GM20431 (cell line): ENCODE results near the gene VAPB.

ENCODE experiments used
- in situ Hi-C: fragments of 300-500 bp; cut with MseI, MboI; formaldehyde crosslinking; loops from one replicate; pipeline ENCODE4 v1.15.0; 2020; ENCODE audit warnings: low sequenced_read_pairs; ENCODE audit not compliant: unreplicated experiment

VAPB gene

GRCh38 chr20:58377017-58377416 is 12.0 kb upstream of the VAPB start:
- in situ Hi-C loops, result no loop called here

GRCh38 chr20:58377766-58378401 is 11.1 kb upstream of the VAPB start:
- in situ Hi-C loops, result no loop called here

GRCh38 chr20:58378704-58379103 is 10.3 kb upstream of the VAPB start:
- in situ Hi-C loops, result no loop called here

GRCh38 chr20:58381627-58382026 is 7.4 kb upstream of the VAPB start:
- in situ Hi-C loops, result no loop called here

- in situ Hi-C loops, result no loop called here
These were observed 6.9 kb upstream of the VAPB start for GRCh38 chr20:58382096-58382495.

- in situ Hi-C loops, result no loop called here
These were observed 4.2 kb upstream of the VAPB start for GRCh38 chr20:58384821-58385220.

GRCh38 chr20:58388028-58388601 is 914 bp upstream of the VAPB start:
- in situ Hi-C loops, result no loop called here

- in situ Hi-C loops, result no loop called here
These were observed 417 bp downstream of the VAPB start for GRCh38 chr20:58389324-58389967.

- in situ Hi-C loops, result no loop called here
These were observed 1.1 kb downstream of the VAPB start for GRCh38 chr20:58389968-58390658.

GRCh38 chr20:58390659-58391035 is 1.6 kb downstream of the VAPB start:
- in situ Hi-C loops, result no loop called here

- in situ Hi-C loops, result no loop called here
These were observed 3.3 kb downstream of the VAPB start for GRCh38 chr20:58392286-58392685.

- in situ Hi-C loops, result no loop called here
These were observed 4.3 kb downstream of the VAPB start for GRCh38 chr20:58393299-58393698.

- in situ Hi-C loops, result no loop called here
These were observed 5.8 kb downstream of the VAPB start for GRCh38 chr20:58394801-58395200.

GRCh38 chr20:58395604-58396003 is 6.6 kb downstream of the VAPB start:
- in situ Hi-C loops, result no loop called here

GRCh38 chr20:58397429-58397828 is 8.4 kb downstream of the VAPB start:
- in situ Hi-C loops, result no loop called here

- in situ Hi-C loops, result no loop called here
These were observed 9.2 kb downstream of the VAPB start for GRCh38 chr20:58398254-58398653.

GRCh38 chr20:58399926-58400325 is 10.9 kb downstream of the VAPB start:
- in situ Hi-C loops, result no loop called here

GRCh38 chr20:58401162-58401561 is 12.1 kb downstream of the VAPB start:
- in situ Hi-C loops, result no loop called here

GRCh38 chr20:58402305-58402704 is 13.3 kb downstream of the VAPB start:
- in situ Hi-C loops, result no loop called here

- in situ Hi-C loops, result no loop called here
These were observed 13.8 kb downstream of the VAPB start for GRCh38 chr20:58402827-58403226.

- in situ Hi-C loops, result no loop called here
These were observed 14.2 kb downstream of the VAPB start for GRCh38 chr20:58403272-58403671.
